Measurements from ENCODE around the gene GABRP.
"Not testable (repeated sequence)": the region's sequence is repeated elsewhere in the genome, so short reads cannot be mapped to it uniquely, and the experiment has no call there.

Gene GABRP

DNA sequence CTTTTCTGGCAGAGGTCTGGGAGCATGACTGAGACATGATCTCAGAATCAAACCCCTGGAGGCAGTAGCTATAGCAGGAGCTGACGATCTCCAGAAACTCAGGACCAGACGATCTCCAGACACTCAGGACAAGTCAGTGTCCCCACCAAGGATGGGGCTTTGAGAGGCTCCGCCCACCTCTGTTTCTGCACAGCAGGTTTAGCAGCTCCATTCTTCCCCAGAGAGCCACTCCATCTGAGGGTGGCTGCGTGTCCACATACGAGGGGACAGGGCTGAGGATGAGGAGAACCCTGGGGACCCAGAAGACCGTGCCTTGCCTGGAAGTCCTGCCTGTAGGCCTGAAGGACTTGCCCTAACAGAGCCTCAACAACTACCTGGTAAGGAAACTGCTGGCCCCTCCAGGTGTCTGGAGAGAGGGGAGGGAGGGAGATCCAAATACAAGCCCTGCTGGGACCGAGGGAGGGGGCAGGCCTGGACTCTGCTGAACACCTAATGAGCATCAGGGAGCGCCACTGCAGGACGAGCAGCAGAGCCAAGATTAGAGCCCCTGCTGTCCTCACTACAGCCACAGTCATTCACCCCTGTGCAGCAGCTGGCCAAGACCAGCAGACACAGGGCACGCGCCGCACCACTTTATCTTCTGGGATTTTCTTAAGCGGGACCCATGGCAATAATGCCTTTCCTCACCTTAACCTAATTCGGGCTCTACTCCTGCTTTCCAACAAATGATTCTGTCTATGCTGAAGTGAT lies at the start of gene GABRP:
GABRP (plus strand) TSS at position 228 of the 750 bp plus-strand sequence. CDS start 4,891 bp downstream, outside the sequence.
- in situ Hi-C loops (cut with MboI; ENCODE audit: low sequenced_read_pairs): no loop called here

DNA sequence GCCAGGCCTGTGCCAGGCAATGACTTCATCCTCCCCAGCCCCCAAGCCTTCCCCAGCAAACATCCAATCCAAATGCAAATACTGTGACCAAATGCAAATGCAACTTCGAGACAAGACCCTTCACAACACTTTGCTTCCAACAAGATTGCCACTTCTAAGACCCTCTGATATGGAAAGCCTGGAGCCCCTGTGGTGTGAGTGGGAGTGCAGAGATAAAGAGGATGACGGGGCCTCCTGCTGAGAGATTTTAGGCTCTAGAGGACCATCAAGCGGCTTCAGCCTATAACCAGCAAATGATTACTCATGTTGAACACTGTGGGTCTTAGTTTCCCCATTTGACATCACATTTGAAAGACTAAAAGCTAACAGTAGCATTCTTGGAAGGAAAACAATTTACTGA lies 46.6 kb upstream of the GABRP start:
- in situ Hi-C loops (cut with MboI; ENCODE audit: low sequenced_read_pairs): no loop called here

- in situ Hi-C loops (cut with MboI; ENCODE audit: low sequenced_read_pairs): no loop called here
Measured at GRCh38 chr5:170737591-170737990, 45.9 kb upstream of the GABRP start.

GRCh38 chr5:170738840-170739239 lies 44.7 kb upstream of the GABRP start:
- in situ Hi-C loops (cut with MboI; ENCODE audit: low sequenced_read_pairs): no loop called here

DNA sequence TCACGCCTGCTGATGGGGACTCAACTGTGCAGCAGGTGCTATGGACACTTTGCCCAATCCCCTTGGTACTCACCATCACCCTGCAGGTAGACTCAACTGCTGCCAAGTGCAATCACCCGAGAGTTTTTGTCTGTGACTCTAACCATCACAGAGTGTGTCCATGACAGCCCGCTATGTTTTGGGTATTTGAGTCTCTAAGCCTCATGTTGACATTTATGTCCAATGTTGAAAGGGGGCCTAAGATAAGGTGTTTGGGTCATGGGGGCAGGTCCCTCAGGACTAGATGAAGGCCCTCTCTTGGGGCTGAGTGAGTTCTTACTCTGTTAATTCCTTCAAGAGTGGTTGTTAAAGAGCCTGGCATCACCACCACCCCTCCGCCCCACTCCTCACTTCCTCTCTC lies 44.1 kb upstream of the GABRP start:
- in situ Hi-C loops (cut with MboI; ENCODE audit: low sequenced_read_pairs): no loop called here

- in situ Hi-C loops (cut with MboI; ENCODE audit: low sequenced_read_pairs): no loop called here
Measured at GRCh38 chr5:170740551-170741205, 42.8 kb upstream of the GABRP start.

DNA sequence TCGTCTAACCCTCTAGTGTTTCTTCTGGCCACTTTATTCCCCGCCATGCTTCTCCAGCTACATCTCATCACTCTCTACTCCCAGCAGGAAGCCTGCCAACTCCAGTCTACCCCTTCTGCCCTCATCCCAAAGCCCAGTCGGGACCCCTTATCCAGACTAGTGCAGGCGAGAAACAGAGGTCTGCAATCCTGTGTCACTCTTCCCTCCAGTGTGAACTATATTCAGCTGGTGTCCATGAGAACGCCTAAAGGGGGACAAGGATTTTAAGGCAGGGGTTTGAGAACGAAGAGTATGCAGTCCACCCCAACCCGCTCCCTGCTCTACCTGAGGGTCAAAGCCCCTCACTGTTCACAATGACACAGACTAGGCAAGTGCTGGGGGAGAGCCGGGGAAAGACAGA lies 41.7 kb upstream of the GABRP start:
- in situ Hi-C loops (cut with MboI; ENCODE audit: low sequenced_read_pairs): no loop called here

GRCh38 chr5:170743876-170744212 lies 39.7 kb upstream of the GABRP start:
- in situ Hi-C loops (cut with MboI; ENCODE audit: low sequenced_read_pairs): no loop called here

DNA sequence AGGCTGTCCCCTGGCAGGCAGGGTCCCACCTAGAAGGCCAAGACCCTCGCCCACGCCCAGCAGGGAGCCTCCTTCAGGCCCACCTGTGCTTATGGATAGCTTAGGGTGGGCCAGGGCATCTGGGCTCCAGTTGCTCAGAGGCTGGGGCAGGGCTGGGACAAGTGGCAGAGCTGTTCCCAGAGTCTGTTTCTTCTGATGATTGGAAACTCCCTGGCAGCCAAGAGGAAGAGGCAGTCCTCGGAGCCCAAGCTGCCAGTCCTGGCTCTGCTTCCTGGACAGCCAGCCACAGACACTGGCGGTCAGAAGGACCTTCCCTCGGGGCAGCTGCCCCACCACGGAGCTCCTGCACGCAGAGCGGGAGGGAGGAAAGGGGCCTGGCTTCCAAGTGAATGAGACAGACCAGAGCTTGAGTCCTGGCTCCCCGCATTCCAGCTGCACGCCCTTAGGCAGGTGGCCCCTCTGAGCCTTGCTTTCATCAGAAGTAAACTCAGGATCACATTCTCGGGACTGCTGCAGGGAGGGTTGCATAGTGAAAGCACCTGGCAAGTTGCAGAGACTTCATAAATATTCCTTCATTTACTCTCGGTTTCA lies 37.9 kb upstream of the GABRP start:
- in situ Hi-C loops (cut with MboI; ENCODE audit: low sequenced_read_pairs): no loop called here

GRCh38 chr5:170746075-170746960 lies 37.2 kb upstream of the GABRP start:
- in situ Hi-C loops (cut with MboI; ENCODE audit: low sequenced_read_pairs): no loop called here

DNA sequence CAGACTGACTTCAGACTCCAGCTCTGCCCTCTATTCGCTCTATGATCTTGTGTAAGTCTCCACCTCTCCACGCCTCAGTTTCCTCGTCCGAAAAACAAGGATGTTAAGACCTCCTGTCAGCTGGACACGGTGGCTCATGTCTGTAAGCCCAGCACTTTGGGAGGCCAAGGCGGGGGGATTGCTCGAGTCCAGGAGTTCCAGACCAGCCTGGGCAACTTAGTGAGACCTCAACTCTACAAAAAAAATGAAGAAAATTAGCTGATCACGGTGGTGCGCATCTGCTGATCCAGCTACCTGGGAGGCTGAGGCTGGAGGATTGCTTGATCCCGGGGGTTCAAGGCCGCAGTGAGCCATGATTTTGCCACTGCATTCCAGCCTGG lies 36.6 kb upstream of the GABRP start:
- in situ Hi-C loops (cut with MboI; ENCODE audit: low sequenced_read_pairs): no loop called here

GRCh38 chr5:170747357-170747756 lies 36.2 kb upstream of the GABRP start:
- in situ Hi-C loops (cut with MboI; ENCODE audit: low sequenced_read_pairs): no loop called here

DNA sequence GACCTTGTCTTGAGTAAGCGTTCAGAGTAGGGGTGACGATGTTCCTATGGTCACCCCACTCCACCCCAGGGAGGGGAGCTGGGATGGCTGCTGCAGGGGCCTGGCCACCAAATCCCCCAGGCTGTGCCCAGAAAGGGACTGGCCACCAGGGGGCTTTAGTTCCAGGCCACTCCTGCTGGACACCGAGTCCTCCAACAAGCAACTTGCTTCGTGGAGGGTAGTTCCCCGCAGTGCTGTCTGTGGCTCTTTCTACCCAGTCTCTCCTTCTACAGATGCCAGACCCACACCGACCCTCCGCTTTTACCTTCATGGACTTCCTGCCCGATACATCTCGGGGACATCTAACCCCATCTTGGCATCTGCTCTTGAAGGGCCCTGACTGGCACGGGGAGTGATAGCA lies 35.7 kb upstream of the GABRP start:
- in situ Hi-C loops (cut with MboI; ENCODE audit: low sequenced_read_pairs): no loop called here

GRCh38 chr5:170748951-170749471 lies 34.5 kb upstream of the GABRP start:
- in situ Hi-C loops (cut with MboI; ENCODE audit: low sequenced_read_pairs): no loop called here

DNA sequence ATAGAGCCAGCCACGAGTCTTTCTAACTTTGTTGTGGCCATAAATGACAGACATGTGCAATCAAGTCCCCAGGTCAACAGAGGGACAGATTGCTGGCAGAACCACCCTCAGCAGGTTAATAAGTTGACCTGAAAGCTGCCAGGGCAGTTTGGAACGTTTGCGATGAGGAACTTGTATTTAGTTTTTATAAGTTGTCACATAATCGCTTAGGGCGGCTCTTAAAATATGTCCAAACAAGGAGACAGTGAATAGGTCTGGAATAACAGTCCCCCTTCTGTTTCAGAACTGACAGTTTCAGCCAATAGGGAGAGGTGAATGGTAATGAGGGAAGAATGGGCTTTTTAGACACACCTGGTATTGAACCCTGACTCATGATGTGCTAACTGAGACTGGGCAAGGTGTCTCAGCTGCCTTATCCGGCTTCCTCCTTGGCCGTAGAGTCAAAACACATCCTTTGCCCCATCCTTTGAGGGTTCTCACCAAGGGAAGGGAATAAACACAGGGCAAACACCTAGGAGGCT lies 33.6 kb upstream of the GABRP start:
- in situ Hi-C loops (cut with MboI; ENCODE audit: low sequenced_read_pairs): no loop called here

DNA sequence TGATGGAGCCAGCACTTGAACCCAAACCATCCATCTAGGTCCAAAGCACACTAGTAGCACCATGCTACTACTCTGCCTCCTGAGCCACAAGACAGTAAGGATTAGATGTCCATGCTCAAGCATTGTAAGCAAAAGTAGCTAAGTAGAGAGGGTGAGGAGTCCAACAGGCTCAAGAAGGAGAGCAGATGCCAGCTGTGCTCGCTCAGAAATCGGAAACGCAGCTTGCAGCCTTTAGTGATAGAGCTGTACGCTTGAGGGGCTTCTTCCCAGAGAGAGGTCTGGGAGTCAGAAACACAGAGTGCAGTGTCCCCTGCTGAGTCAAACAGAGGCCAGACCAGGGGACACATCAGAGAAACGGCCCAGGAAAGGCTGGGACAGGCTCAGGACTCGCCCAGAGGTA lies 32.7 kb upstream of the GABRP start:
- in situ Hi-C loops (cut with MboI; ENCODE audit: low sequenced_read_pairs): no loop called here

GRCh38 chr5:170751631-170752030 lies 31.9 kb upstream of the GABRP start:
- in situ Hi-C loops (cut with MboI; ENCODE audit: low sequenced_read_pairs): no loop called here

DNA sequence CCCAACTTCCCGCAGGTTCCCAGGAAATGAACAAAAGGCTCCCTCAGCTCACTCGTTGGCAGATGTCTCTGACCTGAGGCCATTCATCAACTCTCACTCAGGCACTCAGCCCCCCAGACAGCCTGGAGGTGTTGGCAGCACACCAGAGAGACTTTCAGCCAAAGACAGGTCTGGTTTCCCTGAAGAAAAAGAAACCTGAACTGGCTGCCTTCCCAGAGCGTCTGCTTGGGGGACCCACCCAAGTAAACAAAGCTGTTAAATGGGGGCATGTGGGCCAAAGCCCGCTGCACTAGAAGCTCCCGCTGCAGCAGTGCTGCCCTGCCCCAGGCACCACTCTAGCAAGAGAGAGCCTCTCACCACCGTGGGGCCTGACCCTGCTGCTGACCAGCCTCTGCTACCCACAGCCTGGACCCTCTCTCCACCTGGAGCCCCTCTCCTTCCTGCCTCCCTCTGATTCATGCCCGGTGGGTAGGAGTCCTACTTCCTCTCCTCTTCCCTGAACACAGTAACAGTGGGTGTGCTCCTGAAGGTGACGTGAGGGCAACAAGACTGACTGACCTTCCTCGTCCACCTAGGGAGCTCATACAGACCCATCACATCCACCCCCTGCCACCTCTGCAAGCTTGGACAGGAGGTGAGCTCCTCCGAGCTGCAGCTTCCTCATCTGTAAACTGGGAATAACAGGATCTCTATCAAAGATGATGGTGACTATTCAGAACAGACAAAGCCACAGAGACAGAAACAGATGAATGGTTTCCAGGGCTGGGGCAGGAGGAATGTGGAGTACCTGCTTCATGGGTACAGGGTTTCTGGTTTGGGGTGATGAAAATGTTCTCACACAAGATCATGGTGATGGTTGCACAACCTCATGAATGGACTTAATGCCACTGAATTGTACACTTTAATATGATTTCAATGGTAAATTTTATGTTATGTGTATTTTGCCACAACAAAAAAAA lies 31.0 kb upstream of the GABRP start:
- in situ Hi-C loops (cut with MboI; ENCODE audit: low sequenced_read_pairs): no loop called here

DNA sequence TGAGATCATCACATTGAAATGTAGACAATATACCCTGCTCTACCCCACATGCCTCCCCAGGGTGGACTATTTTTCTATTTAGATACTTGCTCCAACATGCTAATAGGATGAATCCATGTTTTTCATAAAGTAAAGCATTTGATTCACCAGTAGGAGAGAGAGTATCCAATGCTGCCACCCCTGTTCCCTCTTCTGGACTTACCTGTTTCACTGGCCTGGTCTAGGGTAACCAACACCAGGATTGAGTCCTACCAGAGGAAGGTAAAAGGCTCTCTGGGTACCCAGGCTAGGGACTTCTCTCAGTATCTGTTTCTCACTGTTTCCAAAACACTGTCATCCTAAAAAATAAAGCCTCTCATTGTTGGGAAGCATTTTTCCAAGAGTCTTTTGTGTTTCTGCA lies 30.2 kb upstream of the GABRP start:
- in situ Hi-C loops (cut with MboI; ENCODE audit: low sequenced_read_pairs): no loop called here

GRCh38 chr5:170754508-170754907 lies 29.0 kb upstream of the GABRP start:
- in situ Hi-C loops (cut with MboI; ENCODE audit: low sequenced_read_pairs): not testable (repeated sequence)

Data from HL-60/S4 treated with retinoic acid at 250 ng/mL for 4 days and 3 days (cell line).